SK-N-SH (cell line): ENCODE measurements around the gene PIN1. TPM values are rescaled to one million over a fixed set of nuclear protein-coding genes. Genes with fewer than 3 reads are reported as not detected.
A peak's percentile ranks its signal among the peaks of the same experiment; 100 is the strongest.

Experiments used
- CTCF ChIA-PET: fragments of 300-600, 350-600 bp; formaldehyde crosslinking; extraction: SDS; loops from one replicate; lab custom pipeline; 2021; lab: Yijun Ruan, JAX
- POLR2A ChIA-PET: fragments of 350-600 bp; sonication (Branson Sonifier 250); formaldehyde crosslinking; extraction: SDS; loops from one replicate; lab custom pipeline; 2020; ENCODE audit warnings: antibody characterized with exemption, inconsistent platforms; lab: Yijun Ruan, JAX
- DNase-seq: peaks from one replicate; pipeline ENCODE4 v3.0.0; 2012
- H2AFZ ChIP-seq: fragments of 200-600 bp; sonication (generic); 2 replicates; pipeline ENCODE4 v1.8.1; 2016; ENCODE audit warnings: antibody characterized with exemption, mild to moderate bottlenecking, low read depth
- H3F3A ChIP-seq: fragments of 200-600 bp; sonication (generic); replicated peaks from 2 replicates; pipeline ENCODE3; 2016; ENCODE audit warnings: antibody characterized with exemption, mild to moderate bottlenecking; ENCODE audit not compliant: insufficient read depth
- H3K27ac ChIP-seq, 2 experiments: fragments of 200-500 bp in 1 of 2; fragments of 200-600 bp in 1 of 2; sonication (Bioruptor generic) in 1 of 2; sonication (generic), shearing (Covaris generic) in 1 of 2; 2 replicates each; pipeline versions ENCODE4 v1.5.1 to v1.6.1; 2014 to 2016; ENCODE audit warnings: low read depth in 2 of 2, inconsistent platforms in 1 of 2, low read length in 1 of 2, mild to moderate bottlenecking in 1 of 2, mixed read lengths in 1 of 2
- H3K27me3 ChIP-seq: fragments of 200-600 bp; sonication (generic), shearing (Covaris generic); 2 replicates; pipeline ENCODE4 v1.6.1; 2016; ENCODE audit warnings: mixed run types; ENCODE audit not compliant: insufficient read depth
- H3K36me3 ChIP-seq, 2 experiments: fragments of 200-500 bp in 1 of 2; fragments of 200-600 bp in 1 of 2; sonication (Bioruptor generic) in 1 of 2; sonication (generic) in 1 of 2; replicated peaks in 1 of 2; 2 replicates each; pipeline versions ENCODE3 to v1.5.1; 2014 to 2016; ENCODE audit warnings: low read length in 1 of 2, mild to moderate bottlenecking in 1 of 2; ENCODE audit not compliant: insufficient read depth in 2 of 2, control insufficient read depth in 1 of 2
- H3K4me1 ChIP-seq, 2 experiments: fragments of 200-500 bp in 1 of 2; fragments of 200-600 bp in 1 of 2; sonication (Bioruptor generic) in 1 of 2; sonication (generic), shearing (Covaris generic) in 1 of 2; 2 replicates each; pipeline versions ENCODE4 v1.5.1 to v1.6.1; 2014 to 2016; ENCODE audit warnings: low read depth in 1 of 2, low read length in 1 of 2, mixed run types in 1 of 2; ENCODE audit not compliant: insufficient read depth in 2 of 2, control insufficient read depth in 1 of 2
- H3K4me2 ChIP-seq: fragments of 200-600 bp; sonication (generic), shearing (Covaris generic); 2 replicates; pipeline ENCODE4 v1.6.1; 2017; ENCODE audit warnings: mixed run types
- H3K4me3 ChIP-seq, 2 experiments: fragments of 200-500 bp in 1 of 2; fragments of 200-600 bp in 1 of 2; sonication (Bioruptor generic) in 1 of 2; sonication (generic), shearing (Covaris generic) in 1 of 2; 2 replicates each; pipeline versions ENCODE4 v1.5.1 to v1.8.1; 2014 to 2016; ENCODE audit warnings: low read depth in 2 of 2, inconsistent platforms in 1 of 2, low read length in 1 of 2, mild to moderate bottlenecking in 1 of 2, mixed read lengths in 1 of 2, moderate library complexity in 1 of 2
- H3K79me2 ChIP-seq: fragments of 200-600 bp; sonication (generic); 2 replicates; pipeline ENCODE4 v1.8.1; 2017; ENCODE audit warnings: mild to moderate bottlenecking; ENCODE audit not compliant: insufficient read depth
- H3K9ac ChIP-seq: fragments of 200-600 bp; sonication (generic); 2 replicates; pipeline ENCODE4 v1.6.1; 2017; ENCODE audit warnings: mixed run types
- H3K9me2 ChIP-seq: fragments of 200-600 bp; sonication (generic); 2 replicates; pipeline ENCODE4 v1.6.1; 2017; ENCODE audit warnings: mixed run types
- H3K9me3 ChIP-seq: fragments of 200-600 bp; sonication (generic); 2 replicates; pipeline ENCODE4 v1.6.1; 2017; ENCODE audit warnings: mixed run types, mild to moderate bottlenecking, moderate library complexity
- H4K20me1 ChIP-seq: fragments of 200-600 bp; sonication (generic); 2 replicates; pipeline ENCODE4 v1.6.1; 2017; ENCODE audit warnings: mild to moderate bottlenecking, mixed run types; ENCODE audit not compliant: insufficient read depth
- CHD2 ChIP-seq: fragments of 150-350 bp; IDR thresholded peaks from 2 replicates; pipeline ENCODE4 v1.6.1; 2018; ENCODE audit warnings: low read length; ENCODE audit not compliant: partially characterized antibody
- EP300 ChIP-seq, 2 experiments: IDR thresholded peaks; 2 replicates each; pipeline versions ENCODE4 v1.4.0 to v1.6.1; 2012; ENCODE audit warnings: borderline replicate concordance in 1 of 2, low read depth in 1 of 2, low read length in 1 of 2
- EZH2phosphoT487 ChIP-seq: fragments of 200-600 bp; sonication (generic); IDR thresholded peaks from 2 replicates; pipeline ENCODE4 v1.6.1; 2017; ENCODE audit warnings: low read depth, mixed run types, mild to moderate bottlenecking, antibody characterized with exemption, moderate library complexity, borderline replicate concordance
- FOXJ3 ChIP-seq: sonication (generic); formaldehyde crosslinking; IDR thresholded peaks from 2 replicates; pipeline ENCODE4 v1.5.1; 2020; ENCODE audit warnings: mild to moderate bottlenecking, missing genetic modification reagents
- FOXM1 ChIP-seq: IDR thresholded peaks from 2 replicates; pipeline ENCODE4 v1.4.0; 2012; ENCODE audit warnings: low read depth, mild to moderate bottlenecking
- JUND ChIP-seq: IDR thresholded peaks from 2 replicates; pipeline ENCODE4 v1.4.0; 2012
- MXI1 ChIP-seq: IDR thresholded peaks from 2 replicates; pipeline ENCODE4 v1.6.1; 2012; ENCODE audit warnings: mild to moderate bottlenecking, low read depth, low read length, improper control_type of control experiment
- NFIC ChIP-seq: IDR thresholded peaks from 2 replicates; pipeline ENCODE4 v1.4.0; 2012; ENCODE audit warnings: borderline replicate concordance
- NRF1 ChIP-seq: IDR thresholded peaks from 2 replicates; pipeline ENCODE4 v1.6.1; 2012; ENCODE audit warnings: low read depth, mild to moderate bottlenecking, low read length
- POLR2AphosphoS5 ChIP-seq: IDR thresholded peaks from 2 replicates; pipeline ENCODE4 v1.6.1; 2012; ENCODE audit warnings: low read depth, low read length
- RAD21 ChIP-seq: IDR thresholded peaks from 2 replicates; pipeline ENCODE4 v1.6.1; 2012; ENCODE audit warnings: mild to moderate bottlenecking, low read length
- RFX5 ChIP-seq: IDR thresholded peaks from 2 replicates; pipeline ENCODE4 v1.6.1; 2012; ENCODE audit warnings: mild to moderate bottlenecking, improper control_type of control experiment, low read length
- RXRA ChIP-seq: IDR thresholded peaks from 2 replicates; pipeline ENCODE4 v1.4.0; 2012; ENCODE audit warnings: low read depth, mild to moderate bottlenecking, borderline replicate concordance
- SIN3A ChIP-seq: IDR thresholded peaks from 2 replicates; pipeline ENCODE4 v1.6.1; 2012; ENCODE audit warnings: low read depth, mild to moderate bottlenecking, low read length, moderate library complexity, borderline replicate concordance
- SMC3 ChIP-seq: IDR thresholded peaks from 2 replicates; pipeline ENCODE4 v1.6.1; 2012; ENCODE audit warnings: low read depth, low read length, improper control_type of control experiment
- TAF1 ChIP-seq: IDR thresholded peaks from 2 replicates; pipeline ENCODE4 v1.6.1; 2012; ENCODE audit warnings: low read depth, mild to moderate bottlenecking, low read length, moderate library complexity, borderline replicate concordance
- TEAD4 ChIP-seq: IDR thresholded peaks from 2 replicates; pipeline ENCODE4 v1.4.0; 2012; ENCODE audit warnings: mild to moderate bottlenecking, borderline replicate concordance; ENCODE audit not compliant: insufficient read depth
- YY1 ChIP-seq: IDR thresholded peaks from 2 replicates; pipeline ENCODE4 v1.4.0; 2012; ENCODE audit warnings: low read depth, mild to moderate bottlenecking
- WGBS: methylation state at CpG from one replicate; pipeline ENCODE4 v1.1.6; 2017; ENCODE audit warnings: low lambda C conversion rate; 5-methylcytosine and 5-hydroxymethylcytosine counted together
- polyA plus RNA-seq, 3 experiments: library from polyadenylated mRNA; depleted of rRNA; stranded (reverse); fragments of >200 nt; gene quantifications; 2 replicates each; pipeline ENCODE4 v1.2.3, GENCODE V29; 2012
- TF ChIP-seq, protein P1 (sequence below): IDR thresholded peaks from 2 replicates; pipeline ENCODE4 v1.6.1; 2012; ENCODE audit warnings: mild to moderate bottlenecking, low read depth, low read length, moderate library complexity
- TF ChIP-seq, protein P2 (sequence below): fragments of 200-600 bp; sonication (generic); IDR thresholded peaks from 2 replicates; pipeline ENCODE4 v1.6.1; 2017; ENCODE audit warnings: antibody characterized with exemption, mild to moderate bottlenecking, moderate library complexity
- TF ChIP-seq, protein P3 (sequence below): IDR thresholded peaks from 2 replicates; pipeline ENCODE4 v1.4.0; 2012; ENCODE audit warnings: low read depth, borderline replicate concordance

Gene PIN1
- polyA plus RNA-seq, 1 of the 3 experiments (the other 2 are of a cell fraction): 148 TPM

DNA sequence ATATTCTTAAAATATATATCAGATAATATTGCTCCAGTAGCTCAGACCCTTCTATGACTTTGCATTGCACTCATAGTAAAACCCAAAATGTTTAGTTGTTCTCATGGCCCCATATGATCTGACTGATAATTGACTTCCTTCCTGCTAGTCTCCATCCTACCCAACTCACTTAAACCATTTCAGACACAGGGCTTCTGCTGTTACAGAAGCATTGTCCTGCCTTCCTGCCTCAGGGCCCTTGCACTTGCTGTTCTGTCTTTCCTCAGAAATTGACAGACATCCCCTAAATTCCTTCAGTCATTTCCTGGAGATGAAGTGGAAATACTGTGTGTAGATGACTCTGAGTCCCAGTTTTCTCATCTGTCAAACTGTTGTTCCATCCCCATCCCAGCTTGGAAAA is 36.0 kb upstream of the PIN1 start:
- Histone ChIP-seq H3K27me3 (no peaks in the 10 kb centered on the region), H3K4me1 (no peaks in the 10 kb centered on the region), H3K36me3 (no peaks in the 10 kb centered on the region), H3K9ac (no peak overlapping the region), H2AFZ (no peak overlapping the region), H3K9me3 (no peaks in the 10 kb centered on the region), H3K4me2 (no peak overlapping the region), H3K27ac (no peak overlapping the region), H3F3A (no peaks in the 10 kb centered on the region), H3K79me2 (no peaks in the 10 kb centered on the region), H4K20me1 (no peaks in the 10 kb centered on the region), H3K4me3 (no peak overlapping the region), H3K9me2 (no peaks in the 10 kb centered on the region)
- ChIA-PET CTCF (interaction anchor here (0.6 to 3.7 kb wide), 6 partner anchors 8 to 301 kb away, joined by 3 to 30 read pairs (median 3); no protein-coding TSS in a partner anchor), POLR2A (interaction anchor here (0.6 kb wide), 1 partner anchor 263 kb away, joined by 3 read pairs; no protein-coding TSS in a partner anchor)
- no peak for TF ChIP-seq TEAD4
- TF ChIP-seq, protein P1, sequence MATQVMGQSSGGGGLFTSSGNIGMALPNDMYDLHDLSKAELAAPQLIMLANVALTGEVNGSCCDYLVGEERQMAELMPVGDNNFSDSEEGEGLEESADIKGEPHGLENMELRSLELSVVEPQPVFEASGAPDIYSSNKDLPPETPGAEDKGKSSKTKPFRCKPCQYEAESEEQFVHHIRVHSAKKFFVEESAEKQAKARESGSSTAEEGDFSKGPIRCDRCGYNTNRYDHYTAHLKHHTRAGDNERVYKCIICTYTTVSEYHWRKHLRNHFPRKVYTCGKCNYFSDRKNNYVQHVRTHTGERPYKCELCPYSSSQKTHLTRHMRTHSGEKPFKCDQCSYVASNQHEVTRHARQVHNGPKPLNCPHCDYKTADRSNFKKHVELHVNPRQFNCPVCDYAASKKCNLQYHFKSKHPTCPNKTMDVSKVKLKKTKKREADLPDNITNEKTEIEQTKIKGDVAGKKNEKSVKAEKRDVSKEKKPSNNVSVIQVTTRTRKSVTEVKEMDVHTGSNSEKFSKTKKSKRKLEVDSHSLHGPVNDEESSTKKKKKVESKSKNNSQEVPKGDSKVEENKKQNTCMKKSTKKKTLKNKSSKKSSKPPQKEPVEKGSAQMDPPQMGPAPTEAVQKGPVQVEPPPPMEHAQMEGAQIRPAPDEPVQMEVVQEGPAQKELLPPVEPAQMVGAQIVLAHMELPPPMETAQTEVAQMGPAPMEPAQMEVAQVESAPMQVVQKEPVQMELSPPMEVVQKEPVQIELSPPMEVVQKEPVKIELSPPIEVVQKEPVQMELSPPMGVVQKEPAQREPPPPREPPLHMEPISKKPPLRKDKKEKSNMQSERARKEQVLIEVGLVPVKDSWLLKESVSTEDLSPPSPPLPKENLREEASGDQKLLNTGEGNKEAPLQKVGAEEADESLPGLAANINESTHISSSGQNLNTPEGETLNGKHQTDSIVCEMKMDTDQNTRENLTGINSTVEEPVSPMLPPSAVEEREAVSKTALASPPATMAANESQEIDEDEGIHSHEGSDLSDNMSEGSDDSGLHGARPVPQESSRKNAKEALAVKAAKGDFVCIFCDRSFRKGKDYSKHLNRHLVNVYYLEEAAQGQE: no peak
- TF ChIP-seq CHD2: no peak
- no peak for DNase-seq

DNA sequence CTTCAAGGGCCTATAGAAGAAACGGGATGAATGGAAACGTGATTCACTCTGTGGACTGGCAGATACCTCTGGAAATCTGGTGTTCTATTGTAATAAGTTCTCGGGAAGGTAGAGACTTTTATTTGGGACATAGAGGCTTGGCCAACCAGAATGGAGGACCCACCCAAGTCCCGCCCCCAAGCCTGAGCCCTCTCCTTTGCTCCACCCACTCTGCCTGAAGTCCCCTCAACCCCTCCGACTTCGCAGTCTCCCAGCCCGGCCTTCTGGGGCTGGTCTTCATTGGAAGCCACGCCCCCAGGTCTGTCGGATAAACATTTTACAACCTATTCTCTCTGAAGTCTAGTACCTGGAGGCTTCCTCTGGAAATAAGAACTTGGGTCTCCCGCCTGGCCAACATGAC is 33.1 kb upstream of the PIN1 start:
- ChIA-PET POLR2A (no interaction called here), CTCF (no interaction called here)
- no peaks in the 10 kb centered on the region for H3F3A ChIP-seq
- no peaks in the 10 kb centered on the region for H3K79me2 ChIP-seq
- no peaks in the 10 kb centered on the region for H3K36me3 ChIP-seq
- no peak overlapping the region for H3K4me3 ChIP-seq
- no peaks in the 10 kb centered on the region for H3K9me3 ChIP-seq
- no peaks in the 10 kb centered on the region for H3K4me1 ChIP-seq
- peak; percentile 36 for DNase-seq
- no peaks in the 10 kb centered on the region for H3K9me2 ChIP-seq
- no peak overlapping the region for H3K4me2 ChIP-seq
- H2AFZ ChIP-seq: no peak overlapping the region
- 95% methylated on average over 10 of the region's 10 CpGs for WGBS
- no peak overlapping the region for H3K27ac ChIP-seq
- no peaks in the 10 kb centered on the region for H3K27me3 ChIP-seq
- no peak overlapping the region for H3K9ac ChIP-seq
- no peak for TF ChIP-seq FOXM1
- TF ChIP-seq RXRA: no peak
- no peak for TF ChIP-seq MXI1
- TF ChIP-seq NFIC: no peak
- TF ChIP-seq RFX5: no peak
- TF ChIP-seq TAF1: no peak
- no peak for TF ChIP-seq EP300 (IDR thresholded peaks at IDR 0.05; ENCODE audit: borderline replicate concordance in 1 of 2, low read depth in 1 of 2, low read length in 1 of 2)
- no peak for TF ChIP-seq POLR2AphosphoS5
- TF ChIP-seq SIN3A: no peak
- TF ChIP-seq, protein P2, sequence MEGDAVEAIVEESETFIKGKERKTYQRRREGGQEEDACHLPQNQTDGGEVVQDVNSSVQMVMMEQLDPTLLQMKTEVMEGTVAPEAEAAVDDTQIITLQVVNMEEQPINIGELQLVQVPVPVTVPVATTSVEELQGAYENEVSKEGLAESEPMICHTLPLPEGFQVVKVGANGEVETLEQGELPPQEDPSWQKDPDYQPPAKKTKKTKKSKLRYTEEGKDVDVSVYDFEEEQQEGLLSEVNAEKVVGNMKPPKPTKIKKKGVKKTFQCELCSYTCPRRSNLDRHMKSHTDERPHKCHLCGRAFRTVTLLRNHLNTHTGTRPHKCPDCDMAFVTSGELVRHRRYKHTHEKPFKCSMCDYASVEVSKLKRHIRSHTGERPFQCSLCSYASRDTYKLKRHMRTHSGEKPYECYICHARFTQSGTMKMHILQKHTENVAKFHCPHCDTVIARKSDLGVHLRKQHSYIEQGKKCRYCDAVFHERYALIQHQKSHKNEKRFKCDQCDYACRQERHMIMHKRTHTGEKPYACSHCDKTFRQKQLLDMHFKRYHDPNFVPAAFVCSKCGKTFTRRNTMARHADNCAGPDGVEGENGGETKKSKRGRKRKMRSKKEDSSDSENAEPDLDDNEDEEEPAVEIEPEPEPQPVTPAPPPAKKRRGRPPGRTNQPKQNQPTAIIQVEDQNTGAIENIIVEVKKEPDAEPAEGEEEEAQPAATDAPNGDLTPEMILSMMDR: no peak
- TF ChIP-seq RAD21: no peak
- TF ChIP-seq EZH2phosphoT487: no peak
- TF ChIP-seq, protein P3, sequence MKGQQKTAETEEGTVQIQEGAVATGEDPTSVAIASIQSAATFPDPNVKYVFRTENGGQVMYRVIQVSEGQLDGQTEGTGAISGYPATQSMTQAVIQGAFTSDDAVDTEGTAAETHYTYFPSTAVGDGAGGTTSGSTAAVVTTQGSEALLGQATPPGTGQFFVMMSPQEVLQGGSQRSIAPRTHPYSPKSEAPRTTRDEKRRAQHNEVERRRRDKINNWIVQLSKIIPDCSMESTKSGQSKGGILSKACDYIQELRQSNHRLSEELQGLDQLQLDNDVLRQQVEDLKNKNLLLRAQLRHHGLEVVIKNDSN: no peak
- no peak for TF ChIP-seq NRF1
- no peak for TF ChIP-seq JUND
- no peak for TF ChIP-seq YY1
- no peak for TF ChIP-seq SMC3
- TF ChIP-seq FOXJ3: no peak
- H4K20me1 ChIP-seq: no peaks in the 10 kb centered on the region
